DOHH2 (cell line): ENCODE results near the gene FETUB.

ENCODE experiments used
- H3F3A ChIP-seq: fragments of 200-600 bp; sonication (generic), shearing (Covaris generic); 2 replicates; pipeline ENCODE4 v1.6.0; 2016; ENCODE audit warnings: antibody characterized with exemption, mild to moderate bottlenecking; ENCODE audit not compliant: control insufficient read depth, insufficient read depth
- H3K27ac ChIP-seq: fragments of 200-600 bp; sonication (generic); 2 replicates; pipeline ENCODE4 v1.5.1; 2014; ENCODE audit warnings: low read depth, mild to moderate bottlenecking, low read length, moderate library complexity
- H3K27me3 ChIP-seq: fragments of 200-600 bp; sonication (generic); 2 replicates; pipeline ENCODE4 v1.6.1; 2014; ENCODE audit warnings: mild to moderate bottlenecking, low read length, mixed read lengths; ENCODE audit not compliant: control insufficient read depth
- H3K36me3 ChIP-seq: fragments of 200-600 bp; sonication (generic); 2 replicates; pipeline ENCODE4 v1.6.1; 2014; ENCODE audit warnings: mild to moderate bottlenecking, low read length, moderate library complexity, mixed read lengths; ENCODE audit not compliant: control insufficient read depth
- H3K4me1 ChIP-seq: fragments of 200-600 bp; sonication (generic); 2 replicates; pipeline ENCODE4 v1.6.1; 2014; ENCODE audit warnings: mild to moderate bottlenecking, low read length, mixed read lengths; ENCODE audit not compliant: control insufficient read depth
- H3K4me2 ChIP-seq: fragments of 200-600 bp; sonication (generic); 2 replicates; pipeline ENCODE4 v1.6.0; 2014; ENCODE audit warnings: mild to moderate bottlenecking, low read length, moderate library complexity
- H3K4me3 ChIP-seq: fragments of 200-600 bp; sonication (generic); 2 replicates; pipeline ENCODE4 v1.5.1; 2014; ENCODE audit warnings: mild to moderate bottlenecking, low read length, mixed read lengths
- H3K79me2 ChIP-seq: fragments of 200-600 bp; sonication (generic); 2 replicates; pipeline ENCODE4 v1.6.1; 2014; ENCODE audit warnings: mild to moderate bottlenecking, low read length, mixed read lengths; ENCODE audit not compliant: control insufficient read depth
- H3K9me2 ChIP-seq: fragments of 200-600 bp; sonication (generic); replicated peaks from 2 replicates; pipeline ENCODE4 v1.6.1; 2014; ENCODE audit warnings: mild to moderate bottlenecking, low read length, mixed read lengths; ENCODE audit not compliant: control insufficient read depth
- H3K9me3 ChIP-seq: fragments of 200-600 bp; sonication (generic); 2 replicates; pipeline ENCODE4 v1.6.1; 2014; ENCODE audit warnings: antibody characterized with exemption, low read length, mixed read lengths; ENCODE audit not compliant: control insufficient read depth, insufficient read depth
- H4K20me1 ChIP-seq: fragments of 200-600 bp; sonication (generic); 2 replicates; pipeline ENCODE4 v1.6.0; 2014; ENCODE audit warnings: low read depth, mild to moderate bottlenecking, antibody characterized with exemption, low read length, moderate library complexity; ENCODE audit not compliant: control insufficient read depth, insufficient read depth
- CTCF ChIP-seq: fragments of 200-600 bp; sonication (generic); IDR thresholded peaks from one replicate; pipeline ENCODE4 v1.5.1; 2014; ENCODE audit warnings: antibody characterized with exemption, mild to moderate bottlenecking, low read depth, low read length; ENCODE audit not compliant: poor library complexity, severe bottlenecking
- EZH2phosphoT487 ChIP-seq: fragments of 200-600 bp; sonication (generic); IDR thresholded peaks from 2 replicates; pipeline ENCODE4 v1.6.1; 2017; ENCODE audit warnings: borderline replicate concordance, mild to moderate bottlenecking, antibody characterized with exemption, low read length, moderate library complexity, mixed read lengths

The FETUB gene

GRCh38 chr3:186694288-186695032 is 54.3 kb downstream of the FETUB start:
- H3K36me3 ChIP-seq, result no peaks in the 10 kb centered on the region
- H3K9me3 ChIP-seq, result no peaks in the 10 kb centered on the region
- H3F3A ChIP-seq, result no peaks in the 10 kb centered on the region
- peaks cover 12% of the 10 kb centered on the region; the same call in 1 of the 2 replicates for H3K27me3 ChIP-seq
- H3K9me2 ChIP-seq, result no peaks in the 10 kb centered on the region
- no peaks in the 10 kb centered on the region for H4K20me1 ChIP-seq
- TF ChIP-seq CTCF, result no peak
- no peak for TF ChIP-seq EZH2phosphoT487
- H3K4me3 ChIP-seq, result no peak overlapping the region
- no peaks in the 10 kb centered on the region for H3K79me2 ChIP-seq
- no peak overlapping the region for H3K27ac ChIP-seq
- no peak overlapping the region for H3K4me2 ChIP-seq
- no peaks in the 10 kb centered on the region for H3K4me1 ChIP-seq

DNA sequence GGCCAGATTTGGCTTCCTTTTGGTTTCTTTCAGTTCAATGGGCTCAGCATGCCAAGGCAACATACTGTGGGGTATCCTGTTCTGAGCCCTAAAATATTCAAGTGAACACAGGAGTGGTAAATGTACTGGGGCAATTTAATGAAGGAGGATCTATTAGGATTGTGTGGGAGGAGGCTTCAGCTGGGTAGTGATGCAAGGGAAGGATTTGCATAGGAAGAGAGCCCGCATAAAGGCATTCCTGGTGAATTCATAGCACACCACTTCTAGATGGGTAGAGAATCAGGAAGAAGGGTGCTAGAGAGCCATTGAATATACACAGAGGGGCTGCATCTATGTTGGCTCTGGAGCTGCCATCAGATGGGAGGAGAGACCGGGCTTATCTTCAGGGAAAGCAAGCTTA is 56.3 kb downstream of the FETUB start:
- H3K27me3 ChIP-seq, result peaks cover 7% of the 10 kb centered on the region; the same call in 1 of the 2 replicates
- no peak overlapping the region for H3K4me3 ChIP-seq
- TF ChIP-seq CTCF (no peak), EZH2phosphoT487 (no peak)
- H3K9me3 ChIP-seq, result no peaks in the 10 kb centered on the region
- H3K9me2 ChIP-seq, result no peaks in the 10 kb centered on the region
- H4K20me1 ChIP-seq, result no peaks in the 10 kb centered on the region
- no peak overlapping the region for H3K27ac ChIP-seq
- H3F3A ChIP-seq, result no peaks in the 10 kb centered on the region
- H3K4me2 ChIP-seq, result no peak overlapping the region
- no peaks in the 10 kb centered on the region for H3K4me1 ChIP-seq
- no peaks in the 10 kb centered on the region for H3K79me2 ChIP-seq
- H3K36me3 ChIP-seq, result no peaks in the 10 kb centered on the region

- H3K4me3 ChIP-seq, result no peak overlapping the region
- H3K9me3 ChIP-seq, result no peaks in the 10 kb centered on the region
- H3K27me3 ChIP-seq, result no peaks in the 10 kb centered on the region
- no peaks in the 10 kb centered on the region for H3F3A ChIP-seq
- H3K4me2 ChIP-seq, result no peak overlapping the region
- TF ChIP-seq EZH2phosphoT487 (no peak), CTCF (no peak)
- no peak overlapping the region for H3K27ac ChIP-seq
- no peaks in the 10 kb centered on the region for H3K79me2 ChIP-seq
- H3K36me3 ChIP-seq, result no peaks in the 10 kb centered on the region
- H4K20me1 ChIP-seq, result no peaks in the 10 kb centered on the region
- H3K4me1 ChIP-seq, result no peaks in the 10 kb centered on the region
- H3K9me2 ChIP-seq, result no peaks in the 10 kb centered on the region
These were observed 57.3 kb downstream of the FETUB start for GRCh38 chr3:186697510-186697909.
